ENCODE measurements around the gene OR5AU1. TPM values are rescaled to one million over a fixed set of nuclear protein-coding genes. Genes with fewer than 3 reads are reported as not detected.
A peak's percentile ranks its signal among the peaks of the same experiment; 100 is the strongest.

The OR5AU1 gene
- total and polyA plus RNA-seq, 2 experiments from 2014 or later = not detected

GRCh38 chr14:21142357-21142756 is 13.5 kb downstream of the OR5AU1 start:
- H3K27me3 ChIP-seq = no peaks in the 10 kb centered on the region
- TF ChIP-seq, protein P1, sequence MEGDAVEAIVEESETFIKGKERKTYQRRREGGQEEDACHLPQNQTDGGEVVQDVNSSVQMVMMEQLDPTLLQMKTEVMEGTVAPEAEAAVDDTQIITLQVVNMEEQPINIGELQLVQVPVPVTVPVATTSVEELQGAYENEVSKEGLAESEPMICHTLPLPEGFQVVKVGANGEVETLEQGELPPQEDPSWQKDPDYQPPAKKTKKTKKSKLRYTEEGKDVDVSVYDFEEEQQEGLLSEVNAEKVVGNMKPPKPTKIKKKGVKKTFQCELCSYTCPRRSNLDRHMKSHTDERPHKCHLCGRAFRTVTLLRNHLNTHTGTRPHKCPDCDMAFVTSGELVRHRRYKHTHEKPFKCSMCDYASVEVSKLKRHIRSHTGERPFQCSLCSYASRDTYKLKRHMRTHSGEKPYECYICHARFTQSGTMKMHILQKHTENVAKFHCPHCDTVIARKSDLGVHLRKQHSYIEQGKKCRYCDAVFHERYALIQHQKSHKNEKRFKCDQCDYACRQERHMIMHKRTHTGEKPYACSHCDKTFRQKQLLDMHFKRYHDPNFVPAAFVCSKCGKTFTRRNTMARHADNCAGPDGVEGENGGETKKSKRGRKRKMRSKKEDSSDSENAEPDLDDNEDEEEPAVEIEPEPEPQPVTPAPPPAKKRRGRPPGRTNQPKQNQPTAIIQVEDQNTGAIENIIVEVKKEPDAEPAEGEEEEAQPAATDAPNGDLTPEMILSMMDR (IDR thresholded peaks at IDR 0.05; ENCODE audit: low read depth, low read length) = no peak
- DNase-seq (ENCODE audit: low read depth in 1 of 2, low spot score in 1 of 2) = no peak
- H3K4me1 ChIP-seq (ENCODE audit: low read depth) = no peaks in the 10 kb centered on the region
- no peaks in the 10 kb centered on the region for H3K36me3 ChIP-seq
- H3K27ac ChIP-seq = no peak overlapping the region
- no peak overlapping the region for H3K4me3 ChIP-seq
- H3K9me3 ChIP-seq (ENCODE audit: low read depth) = no peaks in the 10 kb centered on the region

GRCh38 chr14:21136024-21136423 is 19.8 kb downstream of the OR5AU1 start:
- TF ChIP-seq, protein P1 (IDR thresholded peaks at IDR 0.05; ENCODE audit: low read depth, low read length) = peak; percentile 68
- Histone ChIP-seq H3K36me3 (no peaks in the 10 kb centered on the region), H3K27me3 (no peaks in the 10 kb centered on the region), H3K4me3 (no peak overlapping the region), H3K4me1 (ENCODE audit: low read depth) (no peaks in the 10 kb centered on the region), H3K27ac (no peak overlapping the region), H3K9me3 (ENCODE audit: low read depth) (no peaks in the 10 kb centered on the region)
- DNase-seq (ENCODE audit: low read depth in 1 of 2, low spot score in 1 of 2) = peak; percentile 12 to 28

DNA sequence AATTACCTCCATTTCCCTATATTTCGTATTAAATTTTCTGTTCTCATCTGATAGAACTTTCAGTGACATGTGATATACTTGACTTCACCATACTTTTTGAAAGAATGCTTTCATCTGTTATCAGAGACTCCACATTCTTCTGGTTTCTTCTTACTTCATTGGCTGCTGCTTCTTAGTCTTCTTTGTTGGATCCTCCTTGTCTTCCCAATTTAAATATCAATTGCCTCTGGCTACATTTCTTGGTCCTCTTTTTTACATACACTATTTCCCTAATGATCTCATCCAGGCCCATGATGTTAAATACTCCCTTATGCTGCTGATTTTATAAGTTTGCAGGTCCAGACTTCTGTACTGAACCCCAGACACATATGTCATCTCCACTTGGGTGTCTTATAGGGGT is 22.0 kb downstream of the OR5AU1 start:
- no peaks in the 10 kb centered on the region for H3K4me1 ChIP-seq (ENCODE audit: low read depth)
- no peaks in the 10 kb centered on the region for H3K27me3 ChIP-seq
- TF ChIP-seq, protein P1 (IDR thresholded peaks at IDR 0.05; ENCODE audit: low read depth, low read length) = no peak
- no peaks in the 10 kb centered on the region for H3K36me3 ChIP-seq
- no peaks in the 10 kb centered on the region for H3K9me3 ChIP-seq (ENCODE audit: low read depth)
- no peak overlapping the region for H3K4me3 ChIP-seq
- H3K27ac ChIP-seq = no peak overlapping the region
- DNase-seq (ENCODE audit: low read depth in 1 of 2, low spot score in 1 of 2) = no peak

- no peaks in the 10 kb centered on the region for H3K9me3 ChIP-seq (ENCODE audit: low read depth)
- no peak overlapping the region for H3K27ac ChIP-seq
- H3K36me3 ChIP-seq = no peaks in the 10 kb centered on the region
- no peak for DNase-seq (ENCODE audit: low read depth in 1 of 2, low spot score in 1 of 2)
- TF ChIP-seq, protein P1 (IDR thresholded peaks at IDR 0.05; ENCODE audit: low read depth, low read length) = no peak
- H3K4me1 ChIP-seq (ENCODE audit: low read depth) = no peaks in the 10 kb centered on the region
- no peak overlapping the region for H3K4me3 ChIP-seq
- no peaks in the 10 kb centered on the region for H3K27me3 ChIP-seq
Measured at GRCh38 chr14:21123429-21123828, 32.4 kb downstream of the OR5AU1 start.

DNA sequence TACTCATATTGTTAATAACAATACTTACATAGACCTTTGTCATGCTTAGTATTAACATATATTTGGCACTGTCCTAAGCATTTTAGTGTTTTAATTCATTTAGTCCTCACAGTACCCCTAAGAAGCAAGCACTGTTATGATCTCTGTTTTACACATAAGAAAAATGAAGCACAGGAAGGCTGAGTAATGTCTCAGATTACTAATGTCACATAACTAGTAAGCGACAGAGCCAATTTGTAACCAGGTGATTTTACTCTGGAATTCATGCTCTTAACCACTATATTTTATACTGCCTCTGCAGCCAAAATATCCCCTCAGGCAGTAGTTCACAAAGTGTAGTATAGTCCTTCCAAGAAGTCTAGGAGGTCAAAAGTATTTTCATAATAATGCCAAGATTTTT is 34.7 kb downstream of the OR5AU1 start:
- Histone ChIP-seq H3K4me3 (no peak overlapping the region), H3K4me1 (ENCODE audit: low read depth) (no peaks in the 10 kb centered on the region), H3K36me3 (no peaks in the 10 kb centered on the region), H3K9me3 (ENCODE audit: low read depth) (no peaks in the 10 kb centered on the region), H3K27ac (no peak overlapping the region), H3K27me3 (no peaks in the 10 kb centered on the region)
- DNase-seq (ENCODE audit: low read depth in 1 of 2, low spot score in 1 of 2) = no peak
- TF ChIP-seq, protein P1 (IDR thresholded peaks at IDR 0.05; ENCODE audit: low read depth, low read length) = no peak

- no peak for DNase-seq (ENCODE audit: low read depth in 1 of 2, low spot score in 1 of 2)
- TF ChIP-seq, protein P1 (IDR thresholded peaks at IDR 0.05; ENCODE audit: low read depth, low read length) = no peak
Measured at GRCh38 chr14:21120686-21121085, 35.2 kb downstream of the OR5AU1 start.

More at GRCh38 chr14:21120686-21121085, 35.2 kb downstream of the OR5AU1 start:
- no peaks in the 10 kb centered on the region for H3K27me3 ChIP-seq
- H3K36me3 ChIP-seq = no peaks in the 10 kb centered on the region
- H3K4me1 ChIP-seq (ENCODE audit: low read depth) = no peaks in the 10 kb centered on the region
- H3K9me3 ChIP-seq (ENCODE audit: low read depth) = no peaks in the 10 kb centered on the region
- H3K27ac ChIP-seq = no peak overlapping the region
- no peak overlapping the region for H3K4me3 ChIP-seq

Measured in cardiac muscle cell (in vitro differentiated cells and primary cell).